OCI-LY3 (cell line): Measurements from ENCODE around the gene ANXA11.

Experiments
- EZH2phosphoT487 ChIP-seq: fragments of 200-600 bp; shearing (Covaris generic); IDR thresholded peaks from 2 replicates; pipeline ENCODE4 v1.6.1; 2018; ENCODE audit warnings: antibody characterized with exemption, mixed run types, low read depth
- TF ChIP-seq, protein P1 (sequence below): fragments of 200-600, 300-600 bp; sonication (generic); IDR thresholded peaks from 2 replicates; pipeline ENCODE4 v1.5.1; 2014; ENCODE audit warnings: antibody characterized with exemption, low read length, low read depth

- TF ChIP-seq, protein P1, sequence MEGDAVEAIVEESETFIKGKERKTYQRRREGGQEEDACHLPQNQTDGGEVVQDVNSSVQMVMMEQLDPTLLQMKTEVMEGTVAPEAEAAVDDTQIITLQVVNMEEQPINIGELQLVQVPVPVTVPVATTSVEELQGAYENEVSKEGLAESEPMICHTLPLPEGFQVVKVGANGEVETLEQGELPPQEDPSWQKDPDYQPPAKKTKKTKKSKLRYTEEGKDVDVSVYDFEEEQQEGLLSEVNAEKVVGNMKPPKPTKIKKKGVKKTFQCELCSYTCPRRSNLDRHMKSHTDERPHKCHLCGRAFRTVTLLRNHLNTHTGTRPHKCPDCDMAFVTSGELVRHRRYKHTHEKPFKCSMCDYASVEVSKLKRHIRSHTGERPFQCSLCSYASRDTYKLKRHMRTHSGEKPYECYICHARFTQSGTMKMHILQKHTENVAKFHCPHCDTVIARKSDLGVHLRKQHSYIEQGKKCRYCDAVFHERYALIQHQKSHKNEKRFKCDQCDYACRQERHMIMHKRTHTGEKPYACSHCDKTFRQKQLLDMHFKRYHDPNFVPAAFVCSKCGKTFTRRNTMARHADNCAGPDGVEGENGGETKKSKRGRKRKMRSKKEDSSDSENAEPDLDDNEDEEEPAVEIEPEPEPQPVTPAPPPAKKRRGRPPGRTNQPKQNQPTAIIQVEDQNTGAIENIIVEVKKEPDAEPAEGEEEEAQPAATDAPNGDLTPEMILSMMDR, result no peak
- TF ChIP-seq EZH2phosphoT487, result no peak
Observed at GRCh38 chr10:80252296-80252887, 47.1 kb upstream of the ANXA11 start.
